Omental fat pad (tissue), 4 donors: ENCODE measurements around the gene CBX8. TPM values are rescaled to one million over a fixed set of nuclear protein-coding genes. Genes with fewer than 3 reads are reported as not detected.

Experiments
- ATAC-seq: fragments of 150-250 bp; one replicate; pipeline ENCODE4 v1.9.1; 2016; ENCODE audit warnings: mild to moderate bottlenecking, moderate library complexity; ENCODE audit not compliant: low FRiP score
- DNase-seq: peaks from one replicate; pipeline ENCODE4 v3.0.0-alpha.2; 2019; ENCODE audit warnings: low spot score
- CTCF ChIP-seq, 3 donors: fragments of 450-650 bp; IDR thresholded peaks; one replicate each; pipeline ENCODE4 v1.5.1; 2016 to 2017; ENCODE audit warnings: antibody characterized with exemption in 3 of 3, mild to moderate bottlenecking in 3 of 3, moderate library complexity in 2 of 3
- total RNA-seq, 4 donors: library from RNA; depleted of rRNA; stranded (reverse); fragments of >200 nt; gene quantifications; one replicate each; pipeline ENCODE4 v1.1.0, GENCODE V29; 2016

The CBX8 gene
- total RNA-seq, 4 donors from 2014 or later: 0.88 to 2.2 (median 1.2) TPM

- ATAC-seq: peak; percentile 0
- DNase-seq: no peak
- TF ChIP-seq CTCF (IDR thresholded peaks at IDR 0.05): no peak
Observed at GRCh38 chr17:79792984-79793923, 3.6 kb downstream of the CBX8 start.

- TF ChIP-seq CTCF (IDR thresholded peaks at IDR 0.05): no peak
- ATAC-seq: no peak
- DNase-seq: no peak
Observed at GRCh38 chr17:79792341-79792871, 4.5 kb downstream of the CBX8 start.

- ATAC-seq (no peak), DNase-seq (no peak)
- no peak for TF ChIP-seq CTCF (IDR thresholded peaks at IDR 0.05)
Observed at GRCh38 chr17:79791735-79792161, 5.1 kb downstream of the CBX8 start.

- DNase-seq: no peak
- no peak for TF ChIP-seq CTCF (IDR thresholded peaks at IDR 0.05)
- ATAC-seq: no peak
Observed at GRCh38 chr17:79790805-79791734, 5.8 kb downstream of the CBX8 start.

- peak in 2 of 3 donors; percentile 46 to 48 for TF ChIP-seq CTCF (IDR thresholded peaks at IDR 0.05)
- no peak for ATAC-seq
Observed at GRCh38 chr17:79789943-79790804, 6.7 kb downstream of the CBX8 start.

More at GRCh38 chr17:79789943-79790804, 6.7 kb downstream of the CBX8 start:
- DNase-seq: no peak
